ENCODE results near the gene FREY1. TPM values are rescaled to one million over a fixed set of nuclear protein-coding genes. Genes with fewer than 3 reads are reported as not detected.
A peak's percentile ranks its signal among the peaks of the same experiment; 100 is the strongest.

The FREY1 gene
- total and polyA plus RNA-seq, 7 donors, result 0.14 to 0.56 (median 0.37) TPM; not detected in 4

GRCh38 chr11:45921561-45922424 lies 14.7 kb upstream of the FREY1 start:
- Histone ChIP-seq H3K4me3 (peak overlapping the region; percentile 52), H3K4me1 (peaks cover 11% of the 10 kb centered on the region), H3K27ac (no peak overlapping the region), H3K27me3 (ENCODE audit: insufficient read depth in 3 of 3, low read length in 2 of 3) (peaks cover 0 to 34% (median 13%) of the 10 kb centered on the region in 3 donors), H3K36me3 (ENCODE audit: insufficient read depth in 1 of 2, low read depth in 1 of 2) (no peaks in the 10 kb centered on the region), H3K9me3 (no peaks in the 10 kb centered on the region)
- TF ChIP-seq, protein P1, sequence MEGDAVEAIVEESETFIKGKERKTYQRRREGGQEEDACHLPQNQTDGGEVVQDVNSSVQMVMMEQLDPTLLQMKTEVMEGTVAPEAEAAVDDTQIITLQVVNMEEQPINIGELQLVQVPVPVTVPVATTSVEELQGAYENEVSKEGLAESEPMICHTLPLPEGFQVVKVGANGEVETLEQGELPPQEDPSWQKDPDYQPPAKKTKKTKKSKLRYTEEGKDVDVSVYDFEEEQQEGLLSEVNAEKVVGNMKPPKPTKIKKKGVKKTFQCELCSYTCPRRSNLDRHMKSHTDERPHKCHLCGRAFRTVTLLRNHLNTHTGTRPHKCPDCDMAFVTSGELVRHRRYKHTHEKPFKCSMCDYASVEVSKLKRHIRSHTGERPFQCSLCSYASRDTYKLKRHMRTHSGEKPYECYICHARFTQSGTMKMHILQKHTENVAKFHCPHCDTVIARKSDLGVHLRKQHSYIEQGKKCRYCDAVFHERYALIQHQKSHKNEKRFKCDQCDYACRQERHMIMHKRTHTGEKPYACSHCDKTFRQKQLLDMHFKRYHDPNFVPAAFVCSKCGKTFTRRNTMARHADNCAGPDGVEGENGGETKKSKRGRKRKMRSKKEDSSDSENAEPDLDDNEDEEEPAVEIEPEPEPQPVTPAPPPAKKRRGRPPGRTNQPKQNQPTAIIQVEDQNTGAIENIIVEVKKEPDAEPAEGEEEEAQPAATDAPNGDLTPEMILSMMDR (IDR thresholded peaks at IDR 0.05), result no peak
- no peak for ATAC-seq
- intact Hi-C loops (cut with DNase I), result no loop called here
- peak; percentile 14 to 47 for DNase-seq
- WGBS, 3 donors, result 25 to 42% (median 31%) methylated on average over 29 to 54 of the region's 54 CpGs

DNA sequence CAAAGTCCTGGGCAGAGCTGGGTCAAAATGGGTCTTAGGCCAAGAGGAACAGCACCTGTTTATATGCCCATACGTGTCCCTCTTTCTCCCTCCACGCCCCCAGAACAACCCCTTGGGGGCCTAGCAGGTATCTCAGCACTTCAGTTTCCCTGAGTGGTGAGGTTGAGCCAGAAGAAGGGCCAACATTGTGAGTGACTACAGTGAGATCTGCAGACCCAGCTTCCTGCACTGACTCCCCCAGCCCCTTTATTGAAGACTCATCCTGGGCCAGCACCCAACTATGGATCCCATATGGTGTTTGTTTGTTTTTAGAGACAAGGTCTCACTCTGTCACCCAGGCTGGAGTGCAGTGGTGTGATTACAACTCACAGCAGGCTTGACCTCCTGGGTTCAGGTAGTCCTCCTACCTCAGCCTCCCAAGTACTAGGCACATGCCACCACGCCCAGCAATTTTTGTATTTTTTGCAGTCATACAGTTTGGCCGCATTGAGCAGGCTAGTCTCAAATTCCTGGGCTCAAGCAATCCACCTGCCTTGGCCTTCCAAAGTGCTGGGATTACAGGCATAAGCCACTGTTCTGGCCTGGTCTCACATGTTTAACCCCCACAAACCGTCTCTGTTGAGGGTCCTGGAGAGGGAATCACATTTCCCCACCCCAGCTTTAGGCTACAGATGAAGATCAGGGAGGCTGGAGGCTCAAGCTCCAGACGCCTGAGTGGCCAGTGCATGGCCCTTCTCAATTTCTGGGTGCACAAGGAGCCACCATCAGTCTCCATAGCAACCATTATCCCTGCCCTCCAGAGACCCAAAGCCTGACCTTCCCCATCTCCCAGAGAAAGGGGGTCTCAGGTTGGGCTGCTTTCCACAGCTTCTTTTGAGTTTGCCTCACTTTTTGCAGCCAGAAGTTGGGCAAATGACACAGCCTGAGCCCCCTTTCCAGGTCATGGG lies 13.7 kb upstream of the FREY1 start:
- Histone ChIP-seq H3K4me1 (peaks cover 21% of the 10 kb centered on the region), H3K27me3 (ENCODE audit: insufficient read depth in 3 of 3, low read length in 2 of 3) (peaks cover 0 to 33% (median 13%) of the 10 kb centered on the region in 3 donors), H3K9me3 (no peaks in the 10 kb centered on the region), H3K36me3 (ENCODE audit: insufficient read depth in 1 of 2, low read depth in 1 of 2) (peaks cover 0 to 4% of the 10 kb centered on the region in 2 donors), H3K4me3 (no peak overlapping the region), H3K27ac (no peak overlapping the region)
- TF ChIP-seq, protein P1 (IDR thresholded peaks at IDR 0.05), result no peak
- peak; percentile 2 to 26 for DNase-seq
- intact Hi-C loops (cut with DNase I), result no loop called here
- WGBS, 3 donors, result 81 to 85% (median 85%) methylated on average over 6 of the region's 6 CpGs
- no peak for ATAC-seq

GRCh38 chr11:45919806-45920530 lies 12.9 kb upstream of the FREY1 start:
- no peaks in the 10 kb centered on the region for H3K9me3 ChIP-seq
- DNase-seq (peak; percentile 12 to 63), ATAC-seq (no peak)
- H3K4me3 ChIP-seq, result no peak overlapping the region
- H3K27me3 ChIP-seq (ENCODE audit: insufficient read depth in 3 of 3, low read length in 2 of 3), result peaks cover 0 to 25% (median 12%) of the 10 kb centered on the region in 3 donors
- peaks cover 21% of the 10 kb centered on the region for H3K4me1 ChIP-seq
- no peak overlapping the region for H3K27ac ChIP-seq
- intact Hi-C loops (cut with DNase I), result loop anchor here (5.0 to 10.0 kb wide), 2 partner anchors 48 to 55 kb away; no protein-coding TSS in a partner anchor
- H3K36me3 ChIP-seq (ENCODE audit: insufficient read depth in 1 of 2, low read depth in 1 of 2), result peaks cover 0 to 13% of the 10 kb centered on the region in 2 donors
- 75 to 78% (median 77%) methylated on average over 12 to 13 of the region's 13 CpGs for WGBS, 3 donors
- TF ChIP-seq, protein P1 (IDR thresholded peaks at IDR 0.05), result no peak

DNA sequence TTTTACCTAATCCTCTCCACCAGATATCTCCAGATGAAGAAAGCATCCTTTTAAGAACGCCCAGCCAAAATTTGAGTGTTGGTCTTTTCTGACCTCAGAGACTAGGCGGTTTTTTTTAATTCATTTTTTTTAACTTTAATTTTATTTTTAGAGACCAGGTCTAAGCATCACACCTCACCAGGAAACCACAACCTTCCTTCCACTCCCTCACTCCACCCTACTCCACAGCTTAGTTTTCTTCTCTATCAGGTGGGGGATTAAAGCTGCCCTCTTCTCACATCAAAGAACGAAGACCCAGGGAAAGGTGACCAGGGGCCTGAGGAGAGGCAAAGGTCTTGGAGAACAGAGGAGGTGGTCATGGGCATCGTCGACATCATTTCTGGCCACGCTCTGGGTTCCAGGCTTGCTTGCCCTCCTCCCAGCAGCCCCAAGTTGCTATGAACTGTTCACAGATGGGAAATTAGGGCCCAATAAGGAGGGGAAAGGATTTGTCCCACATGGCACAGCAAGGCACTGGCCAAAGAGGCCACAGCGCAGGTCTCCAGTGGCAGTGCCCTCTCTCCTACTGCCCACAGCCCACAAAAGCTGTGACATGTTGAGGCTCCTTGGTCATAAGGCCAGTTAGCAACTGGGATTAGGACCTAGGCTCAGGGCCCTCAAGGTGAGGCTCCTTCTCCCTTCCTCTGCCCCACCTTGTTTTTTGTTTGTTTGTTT lies 12.0 kb upstream of the FREY1 start:
- H3K4me3 ChIP-seq, result peak overlapping the region; percentile 100
- DNase-seq (peak; percentile 2 to 34), ATAC-seq (no peak)
- WGBS, 3 donors, result 55 to 70% (median 59%) methylated on average over 7 of the region's 7 CpGs
- intact Hi-C loops (cut with DNase I), result loop anchor here (5.0 to 10.0 kb wide), 2 partner anchors 47 to 54 kb away; no protein-coding TSS in a partner anchor
- TF ChIP-seq, protein P1 (IDR thresholded peaks at IDR 0.05), result no peak
- H3K36me3 ChIP-seq (ENCODE audit: insufficient read depth in 1 of 2, low read depth in 1 of 2), result peaks cover 2 to 21% of the 10 kb centered on the region in 2 donors
- peak overlapping the region; percentile 97 for H3K27ac ChIP-seq
- H3K4me1 ChIP-seq, result peaks cover 21% of the 10 kb centered on the region
- H3K27me3 ChIP-seq (ENCODE audit: insufficient read depth in 3 of 3, low read length in 2 of 3), result peaks cover 0 to 18% (median 10%) of the 10 kb centered on the region in 3 donors
- no peaks in the 10 kb centered on the region for H3K9me3 ChIP-seq

All from psoas muscle (tissue), 8 donors.